ENCODE measurements around the gene SLC5A10. TPM values are rescaled to one million over a fixed set of nuclear protein-coding genes. Genes with fewer than 3 reads are reported as not detected.

The SLC5A10 gene
- polyA plus RNA-seq, 1 of the 3 experiments (the other 2 are of a cell fraction), result not detected

GRCh38 chr17:18950944-18951905 is 740 bp upstream of the SLC5A10 start (continued):
- TF ChIP-seq TEAD4 (IDR thresholded peaks at IDR 0.05; ENCODE audit: borderline replicate concordance, insufficient read depth) (no peak), NFIC (IDR thresholded peaks at IDR 0.05; ENCODE audit: borderline replicate concordance) (no peak), MEF2A (IDR thresholded peaks at IDR 0.05; ENCODE audit: borderline replicate concordance, low read depth) (no peak), FOXM1 (IDR thresholded peaks at IDR 0.05; ENCODE audit: low read depth) (no peak), MXI1 (IDR thresholded peaks at IDR 0.05; ENCODE audit: low read depth, low read length) (no peak), IRF3 (IDR thresholded peaks at IDR 0.05; ENCODE audit: low read depth, low read length) (no peak), RXRA (IDR thresholded peaks at IDR 0.05; ENCODE audit: borderline replicate concordance, low read depth) (no peak)

GRCh38 chr17:18953231-18953728 is 1.3 kb downstream of the SLC5A10 start:
- Histone ChIP-seq H2AFZ (ENCODE audit: low read depth) (no peak overlapping the region), H3K27ac (ENCODE audit: low read depth in 2 of 2, low read length in 1 of 2) (no peak overlapping the region), H3K4me3 (ENCODE audit: low read depth in 2 of 2, low read length in 1 of 2) (no peak overlapping the region), H3K4me1 (ENCODE audit: control insufficient read depth in 1 of 2, insufficient read depth in 2 of 2, low read depth in 1 of 2, low read length in 1 of 2) (peaks cover 0 to 4% of the 10 kb centered on the region in 2 experiments; a peak in 1 of 4 replicates), H3K79me2 (ENCODE audit: insufficient read depth) (no peaks in the 10 kb centered on the region), H3K9me2 (no peaks in the 10 kb centered on the region), H3K27me3 (ENCODE audit: insufficient read depth) (no peaks in the 10 kb centered on the region; the same call in 1 of the 2 replicates), H4K20me1 (ENCODE audit: insufficient read depth) (no peaks in the 10 kb centered on the region), H3K36me3 (replicated peaks in 1 of 2; ENCODE audit: control insufficient read depth in 1 of 2, insufficient read depth in 2 of 2, low read length in 1 of 2) (no peaks in the 10 kb centered on the region), H3F3A (replicated peaks; ENCODE audit: insufficient read depth) (no peaks in the 10 kb centered on the region), H3K9me3 (no peaks in the 10 kb centered on the region), H3K9ac (no peak overlapping the region), H3K4me2 (no peak overlapping the region)
- WGBS (ENCODE audit: low lambda C conversion rate), result 93% methylated on average over 14 of the region's 14 CpGs
- CTCF ChIA-PET, result interaction anchor here (0.6 kb wide), 1 partner anchor 58 kb away, joined by 3 read pairs; no protein-coding TSS in a partner anchor
- POLR2A ChIA-PET, result no interaction called here
- TF ChIP-seq RFX5 (IDR thresholded peaks at IDR 0.05; ENCODE audit: low read length) (no peak), CTCF (IDR thresholded peaks at IDR 0.05) (no peak), EP300 (IDR thresholded peaks at IDR 0.05; ENCODE audit: borderline replicate concordance in 1 of 2, low read depth in 1 of 2, low read length in 1 of 2) (no peak), MXI1 (IDR thresholded peaks at IDR 0.05; ENCODE audit: low read depth, low read length) (no peak), YY1 (IDR thresholded peaks at IDR 0.05; ENCODE audit: low read depth) (no peak), JUND (IDR thresholded peaks at IDR 0.05) (no peak), NRF1 (IDR thresholded peaks at IDR 0.05; ENCODE audit: low read depth, low read length) (no peak), RXRA (IDR thresholded peaks at IDR 0.05; ENCODE audit: borderline replicate concordance, low read depth) (no peak)
- no peak for DNase-seq
